Limb (tissue), 2 donors: ENCODE results near the gene GAS7.

Source experiments
- DNase-seq, 2 donors: peaks; one replicate each; pipeline ENCODE4 v3.0.0-alpha.2; 2016; ENCODE audit errors: extremely low spot score in 2 of 2

Gene GAS7

GRCh38 chr17:10136258-10136981 is 62.0 kb downstream of the GAS7 start:
- DNase-seq: no peak

GRCh38 chr17:10135539-10136257 is 62.7 kb downstream of the GAS7 start:
- DNase-seq: no peak

- DNase-seq: no peak
Measured at GRCh38 chr17:10130677-10131076, 67.7 kb downstream of the GAS7 start.

- no peak for DNase-seq
Measured at GRCh38 chr17:10130263-10130662, 68.1 kb downstream of the GAS7 start.

GRCh38 chr17:10127819-10128425 is 70.5 kb downstream of the GAS7 start:
- peak; percentile 83 for DNase-seq

GRCh38 chr17:10126616-10127501 is 71.5 kb downstream of the GAS7 start:
- DNase-seq: no peak

GRCh38 chr17:10126276-10126615 is 72.2 kb downstream of the GAS7 start:
- no peak for DNase-seq

GRCh38 chr17:10125531-10126275 is 72.7 kb downstream of the GAS7 start:
- no peak for DNase-seq

GRCh38 chr17:10123093-10123492 is 75.3 kb downstream of the GAS7 start:
- DNase-seq: no peak

GRCh38 chr17:10121971-10122707 is 76.3 kb downstream of the GAS7 start:
- DNase-seq: no peak

- no peak for DNase-seq
Measured at GRCh38 chr17:10120749-10121148, 77.7 kb downstream of the GAS7 start.

- DNase-seq: no peak
Measured at GRCh38 chr17:10120109-10120485, 78.3 kb downstream of the GAS7 start.

GRCh38 chr17:10119203-10120108 is 79.0 kb downstream of the GAS7 start:
- no peak for DNase-seq

- DNase-seq: no peak
Measured at GRCh38 chr17:10118788-10119130, 79.6 kb downstream of the GAS7 start.

- DNase-seq: no peak
Measured at GRCh38 chr17:10117581-10118001, 80.8 kb downstream of the GAS7 start.

GRCh38 chr17:10116753-10117420 is 81.5 kb downstream of the GAS7 start:
- no peak for DNase-seq

- no peak for DNase-seq
Measured at GRCh38 chr17:10116267-10116666, 82.1 kb downstream of the GAS7 start.

- DNase-seq: no peak
Measured at GRCh38 chr17:10115536-10115932, 82.9 kb downstream of the GAS7 start.
